Keratinocyte (primary cell): ENCODE results near the gene SLC33A1. TPM values are rescaled to one million over a fixed set of nuclear protein-coding genes. Genes with fewer than 3 reads are reported as not detected.

ENCODE experiments used
- DNase-seq: peaks from one replicate; pipeline ENCODE4 v3.0.0-alpha.2; 2011; ENCODE audit warnings: low read depth, missing footprints, low spot score
- FAIRE-seq: peaks from 2 replicates; lab custom pipeline; 2011; peaks lifted over from hg19 to GRCh38; lab: Jason Lieb, UNC
- H2AFZ ChIP-seq: 2 replicates; pipeline ENCODE4 v1.6.0; 2012; ENCODE audit warnings: low read length, control low read depth, inconsistent platforms; ENCODE audit not compliant: control insufficient read depth
- H3K27ac ChIP-seq: 2 replicates; pipeline ENCODE4 v1.5.1; 2011; ENCODE audit warnings: low read length; ENCODE audit not compliant: control insufficient read depth, insufficient read depth
- H3K27me3 ChIP-seq: 3 replicates; pipeline ENCODE4 v1.6.0; 2011; ENCODE audit warnings: low read length; ENCODE audit not compliant: control insufficient read depth, insufficient read depth; ENCODE audit errors: extremely low read depth
- H3K36me3 ChIP-seq, 2 experiments: 2 replicates in 1 of 2; 3 replicates in 1 of 2; pipeline ENCODE4 v1.5.1; 2011; ENCODE audit warnings: low read length in 2 of 2, mild to moderate bottlenecking in 1 of 2; ENCODE audit not compliant: control insufficient read depth in 2 of 2, insufficient read depth in 2 of 2; ENCODE audit errors: extremely low read depth in 1 of 2
- H3K4me1 ChIP-seq: 3 replicates; pipeline ENCODE4 v1.5.1; 2011; ENCODE audit warnings: low read length; ENCODE audit not compliant: control insufficient read depth, insufficient read depth; ENCODE audit errors: extremely low read depth
- H3K4me2 ChIP-seq: 3 replicates; pipeline ENCODE4 v1.6.0; 2011; ENCODE audit warnings: low read depth, low read length; ENCODE audit not compliant: control insufficient read depth, insufficient read depth; ENCODE audit errors: extremely low read depth
- H3K4me3 ChIP-seq, 3 experiments: fragments of 200-600 bp in 1 of 3; sonication (generic) in 1 of 3; 2 replicates in 2 of 3; 3 replicates in 1 of 3; pipeline ENCODE4 v1.5.1; 2011 to 2016; ENCODE audit warnings: low read length in 3 of 3, mild to moderate bottlenecking in 3 of 3, control low read depth in 2 of 3, inconsistent platforms in 1 of 3, low read depth in 1 of 3, mixed read lengths in 1 of 3, mixed run types in 1 of 3, moderate library complexity in 1 of 3; ENCODE audit not compliant: control insufficient read depth in 2 of 3, insufficient read depth in 2 of 3; ENCODE audit errors: extremely low read depth in 1 of 3
- H3K79me2 ChIP-seq: 2 replicates; pipeline ENCODE4 v1.6.0; 2012; ENCODE audit warnings: low read length; ENCODE audit not compliant: control insufficient read depth, insufficient read depth
- H3K9ac ChIP-seq: 3 replicates; pipeline ENCODE4 v1.6.0; 2011; ENCODE audit warnings: low read length; ENCODE audit not compliant: control insufficient read depth, insufficient read depth; ENCODE audit errors: extremely low read depth
- H3K9me1 ChIP-seq: 3 replicates; pipeline ENCODE4 v1.6.0; 2011; ENCODE audit warnings: low read length; ENCODE audit not compliant: control insufficient read depth, insufficient read depth; ENCODE audit errors: extremely low read depth
- H3K9me3 ChIP-seq: 2 replicates; pipeline ENCODE4 v1.5.1; 2012; ENCODE audit warnings: low read depth, low read length; ENCODE audit not compliant: control insufficient read depth
- H4K20me1 ChIP-seq: 3 replicates; pipeline ENCODE4 v1.6.0; 2011; ENCODE audit warnings: low read length; ENCODE audit not compliant: control insufficient read depth, insufficient read depth; ENCODE audit errors: extremely low read depth
- CTCF ChIP-seq, 3 experiments: IDR thresholded peaks in 1 of 3; conservative IDR thresholded peaks in 1 of 3; optimal IDR thresholded peaks in 1 of 3; 2 replicates in 2 of 3; 3 replicates in 1 of 3; pipeline versions ENCODE3 to v1.5.1; 2011; ENCODE audit warnings: low read length in 3 of 3, mild to moderate bottlenecking in 3 of 3, moderate library complexity in 2 of 3, control low read depth in 1 of 3, inconsistent platforms in 1 of 3; ENCODE audit not compliant: insufficient read depth in 2 of 3; ENCODE audit errors: extremely low read depth in 1 of 3
- EZH2 ChIP-seq: IDR thresholded peaks from one replicate; pipeline ENCODE4 v1.6.1; 2012; ENCODE audit warnings: inconsistent platforms, mild to moderate bottlenecking, low read length, moderate library complexity
- dilution Hi-C: fragments of 300-500 bp; cut with MboI; formaldehyde crosslinking; loops from one replicate; pipeline ENCODE4 v1.7.0; 2020; ENCODE audit warnings: low sequenced_read_pairs; ENCODE audit not compliant: extremely low pct_ligation_motif_present
- polyA plus RNA-seq, 5 experiments: library from polyadenylated mRNA; depleted of rRNA in 3 of 5; stranded (reverse) in 3 of 5; stranded (forward) in 1 of 5; unstranded in 1 of 5; fragments of >200 nt; gene quantifications; 1 replicate in 1 of 5; 2 replicates in 3 of 5; 3 replicates in 1 of 5; pipeline versions ENCODE4 v1.2.1 to v1.2.3, GENCODE V29; 2011 to 2012; ENCODE audit warnings: missing spikeins in 2 of 5, low read depth in 1 of 5, low replicate concordance in 1 of 5

The SLC33A1 gene
- polyA plus RNA-seq, 1 donor (not counting 4 experiments of a cell fraction or from before 2014, with no cell fraction given) = 33.9 TPM

- Histone ChIP-seq H3K9me1 (no peaks in the 10 kb centered on the region), H3K27ac (no peak overlapping the region), H3K4me1 (peaks cover 8% of the 10 kb centered on the region), H2AFZ (no peak overlapping the region), H3K9me3 (no peaks in the 10 kb centered on the region), H3K79me2 (peaks cover 82% of the 10 kb centered on the region), H3K9ac (no peak overlapping the region), H3K4me3 (no peak overlapping the region), H3K27me3 (no peaks in the 10 kb centered on the region), H4K20me1 (peaks cover 5% of the 10 kb centered on the region), H3K36me3 (peaks cover 0 to 2% of the 10 kb centered on the region in 2 experiments), H3K4me2 (no peak overlapping the region)
- TF ChIP-seq CTCF (optimal IDR thresholded peaks at IDR 0.05 in 1 of 3, IDR thresholded peaks at IDR 0.05 in 1 of 3, conservative IDR thresholded peaks at IDR 0.05 in 1 of 3; ENCODE audit: extremely low read depth in 1 of 3, insufficient read depth in 2 of 3, low read length in 3 of 3) (no peak), EZH2 (no peak)
- DNase-seq = no peak
- FAIRE-seq = no peak
- dilution Hi-C loops = no loop called here
Measured at GRCh38 chr3:155847993-155848392, 6.2 kb downstream of the SLC33A1 start.

GRCh38 chr3:155846119-155846518 is 8.1 kb downstream of the SLC33A1 start:
- peaks cover 0 to 2% of the 10 kb centered on the region in 2 experiments for H3K36me3 ChIP-seq
- no peaks in the 10 kb centered on the region for H3K9me1 ChIP-seq
- no peak overlapping the region for H2AFZ ChIP-seq
- dilution Hi-C loops = no loop called here
- DNase-seq (no peak), FAIRE-seq (no peak)
- H3K79me2 ChIP-seq = peaks cover 65% of the 10 kb centered on the region
- H3K9ac ChIP-seq = no peak overlapping the region
- H3K27me3 ChIP-seq = no peaks in the 10 kb centered on the region
- no peaks in the 10 kb centered on the region for H4K20me1 ChIP-seq
- H3K4me1 ChIP-seq = peaks cover 5% of the 10 kb centered on the region
- TF ChIP-seq EZH2 (no peak), CTCF (optimal IDR thresholded peaks at IDR 0.05 in 1 of 3, IDR thresholded peaks at IDR 0.05 in 1 of 3, conservative IDR thresholded peaks at IDR 0.05 in 1 of 3; ENCODE audit: extremely low read depth in 1 of 3, insufficient read depth in 2 of 3, low read length in 3 of 3) (no peak)
- no peak overlapping the region for H3K4me3 ChIP-seq
- H3K27ac ChIP-seq = no peak overlapping the region
- no peaks in the 10 kb centered on the region for H3K9me3 ChIP-seq
- no peak overlapping the region for H3K4me2 ChIP-seq
